PC-9 (cell line): ENCODE results near the gene TMOD3.

Source experiments
- EZH2 ChIP-seq: fragments of 200-600 bp; sonication (generic); IDR thresholded peaks from 2 replicates; pipeline ENCODE4 v1.8.0; 2017; ENCODE audit warnings: antibody characterized with exemption, low read depth
- TF ChIP-seq, protein P1 (sequence below): fragments of 200-600 bp; sonication (generic); conservative IDR thresholded peaks from 2 replicates; pipeline ENCODE4 v1.6.1; 2017; ENCODE audit warnings: mixed run types, antibody characterized with exemption, mild to moderate bottlenecking, moderate library complexity

DNA sequence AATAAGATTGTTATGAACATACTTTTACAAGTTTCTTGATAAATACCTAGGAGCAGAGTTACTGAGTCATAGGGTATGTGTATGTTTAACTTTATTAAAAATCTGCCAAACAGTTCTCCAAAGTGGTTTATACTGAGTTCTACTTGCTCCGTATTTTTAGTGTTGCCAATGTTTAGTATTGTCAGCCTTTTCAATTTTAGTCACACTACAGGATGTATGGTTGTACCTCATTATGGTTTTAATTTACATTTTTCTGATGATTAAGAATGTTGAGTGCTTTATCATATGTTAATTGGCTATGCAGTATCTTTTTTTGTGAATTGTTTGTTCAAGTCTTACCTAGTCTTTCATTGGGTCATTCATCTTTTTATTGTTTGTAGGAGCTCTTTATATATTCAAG, 4.3 kb downstream of the TMOD3 start:
- TF ChIP-seq, protein P1, sequence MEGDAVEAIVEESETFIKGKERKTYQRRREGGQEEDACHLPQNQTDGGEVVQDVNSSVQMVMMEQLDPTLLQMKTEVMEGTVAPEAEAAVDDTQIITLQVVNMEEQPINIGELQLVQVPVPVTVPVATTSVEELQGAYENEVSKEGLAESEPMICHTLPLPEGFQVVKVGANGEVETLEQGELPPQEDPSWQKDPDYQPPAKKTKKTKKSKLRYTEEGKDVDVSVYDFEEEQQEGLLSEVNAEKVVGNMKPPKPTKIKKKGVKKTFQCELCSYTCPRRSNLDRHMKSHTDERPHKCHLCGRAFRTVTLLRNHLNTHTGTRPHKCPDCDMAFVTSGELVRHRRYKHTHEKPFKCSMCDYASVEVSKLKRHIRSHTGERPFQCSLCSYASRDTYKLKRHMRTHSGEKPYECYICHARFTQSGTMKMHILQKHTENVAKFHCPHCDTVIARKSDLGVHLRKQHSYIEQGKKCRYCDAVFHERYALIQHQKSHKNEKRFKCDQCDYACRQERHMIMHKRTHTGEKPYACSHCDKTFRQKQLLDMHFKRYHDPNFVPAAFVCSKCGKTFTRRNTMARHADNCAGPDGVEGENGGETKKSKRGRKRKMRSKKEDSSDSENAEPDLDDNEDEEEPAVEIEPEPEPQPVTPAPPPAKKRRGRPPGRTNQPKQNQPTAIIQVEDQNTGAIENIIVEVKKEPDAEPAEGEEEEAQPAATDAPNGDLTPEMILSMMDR, result no peak
- no peak for TF ChIP-seq EZH2
